Measurements from ENCODE around the gene EFCAB12. TPM values are rescaled to one million over a fixed set of nuclear protein-coding genes. Genes with fewer than 3 reads are reported as not detected.
"Not testable (repeated sequence)": the region's sequence is repeated elsewhere in the genome, so short reads cannot be mapped to it uniquely, and the experiment has no call there.

EFCAB12 gene
- total RNA-seq, 1 donor from 2014 or later: not detected

DNA sequence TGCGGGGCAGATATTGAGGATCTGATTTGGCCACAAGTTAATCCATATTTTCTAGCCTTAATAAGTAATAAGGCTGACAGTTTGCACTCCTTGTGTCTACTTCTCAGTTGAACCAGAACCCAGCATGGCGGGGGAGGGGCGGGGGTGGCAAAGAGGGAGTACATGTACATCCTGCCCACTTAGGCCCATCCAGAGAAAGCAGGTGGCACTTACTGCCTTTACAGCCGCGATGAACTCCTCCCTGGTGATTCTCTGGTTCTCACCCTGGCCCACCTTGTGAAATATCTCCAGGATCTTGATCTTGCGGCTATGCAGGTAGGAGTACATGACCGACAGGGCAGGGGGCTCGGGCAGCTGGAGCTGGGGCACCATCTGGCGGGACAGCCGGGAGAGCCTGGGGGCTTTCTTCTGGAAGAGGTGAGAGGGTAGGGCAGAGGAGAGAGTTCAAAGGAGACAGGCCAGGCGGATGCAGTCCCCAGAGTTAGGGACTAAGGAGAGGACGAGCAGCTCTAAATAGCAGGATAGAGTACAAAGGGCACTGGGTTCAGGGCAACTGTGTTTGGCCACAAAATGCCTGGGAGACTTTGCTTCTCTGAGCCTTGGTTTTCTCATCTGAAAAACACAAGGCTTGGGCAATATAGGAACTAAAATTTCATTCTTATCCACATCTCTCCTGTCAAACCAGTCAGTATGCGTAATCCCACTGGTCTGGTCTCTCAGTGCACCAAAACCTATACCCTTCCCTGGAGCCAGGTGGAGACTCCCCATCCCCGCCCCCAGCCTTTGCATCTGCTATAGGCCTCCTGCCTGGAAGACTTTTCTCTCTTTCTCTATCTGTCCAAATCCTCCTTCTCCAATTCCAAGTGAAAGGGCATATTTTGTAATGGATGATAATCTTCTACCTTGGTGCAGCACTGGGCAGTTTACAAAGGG is 10.1 kb downstream of the EFCAB12 start:
- DNase-seq: no peak

DNA sequence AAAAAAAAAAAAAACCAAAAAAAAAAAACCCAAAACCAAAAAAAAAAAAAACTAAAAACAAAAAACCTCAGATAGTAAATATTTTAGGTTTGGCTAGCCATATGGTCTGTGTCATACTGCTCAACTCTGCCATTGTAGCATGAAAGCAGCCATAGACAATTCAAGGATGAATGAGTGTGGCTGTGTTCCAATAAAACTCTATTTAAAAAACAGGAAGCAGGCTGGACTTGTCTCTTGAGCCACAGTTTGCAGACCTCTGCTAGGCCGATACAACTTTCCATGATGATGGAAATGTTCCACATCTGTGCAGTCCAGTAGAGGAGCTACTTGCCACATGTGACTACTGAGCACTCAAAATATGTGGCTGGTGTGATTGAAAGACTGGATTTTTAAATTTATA is 11.1 kb downstream of the EFCAB12 start:
- peak; percentile 89 for DNase-seq

DNA sequence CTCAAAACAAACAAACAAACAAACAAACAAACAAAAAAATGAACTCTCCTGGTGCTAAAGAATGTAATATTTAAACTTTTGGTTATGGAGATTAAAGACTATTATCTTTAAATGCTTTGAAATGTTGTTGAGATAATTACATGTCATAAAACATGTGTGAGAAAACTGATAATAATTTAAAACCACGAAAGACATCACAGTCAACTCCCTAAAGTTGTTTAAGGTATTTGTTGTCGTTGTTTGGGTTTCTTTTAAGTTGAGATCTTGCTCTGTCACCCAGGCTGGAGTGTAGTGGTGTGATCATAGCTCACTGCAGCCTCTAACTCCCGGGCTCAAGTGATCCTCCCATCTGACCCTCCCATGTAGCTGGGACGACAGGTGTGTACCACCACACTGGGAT is 12.0 kb downstream of the EFCAB12 start:
- no peak for DNase-seq

DNA sequence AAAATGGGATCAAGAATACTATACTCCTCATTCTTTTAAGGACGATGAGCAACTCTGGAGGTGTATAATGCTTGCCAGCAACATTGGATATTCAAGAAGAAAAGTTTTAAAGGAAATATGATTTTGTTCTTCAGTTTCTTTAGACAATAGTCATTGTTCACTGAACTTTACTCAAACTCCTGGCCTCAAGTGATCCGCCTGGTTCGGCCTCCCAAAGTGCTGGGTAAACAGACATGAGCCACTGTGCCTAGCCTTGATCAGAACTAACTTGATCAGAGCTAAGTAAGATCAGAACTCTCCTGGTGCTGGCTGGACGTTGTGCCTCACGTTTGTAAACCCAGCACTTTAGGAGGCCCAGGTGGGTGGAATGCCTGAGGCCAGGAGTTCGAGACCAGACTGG is 12.6 kb downstream of the EFCAB12 start:
- DNase-seq: no peak

DNA sequence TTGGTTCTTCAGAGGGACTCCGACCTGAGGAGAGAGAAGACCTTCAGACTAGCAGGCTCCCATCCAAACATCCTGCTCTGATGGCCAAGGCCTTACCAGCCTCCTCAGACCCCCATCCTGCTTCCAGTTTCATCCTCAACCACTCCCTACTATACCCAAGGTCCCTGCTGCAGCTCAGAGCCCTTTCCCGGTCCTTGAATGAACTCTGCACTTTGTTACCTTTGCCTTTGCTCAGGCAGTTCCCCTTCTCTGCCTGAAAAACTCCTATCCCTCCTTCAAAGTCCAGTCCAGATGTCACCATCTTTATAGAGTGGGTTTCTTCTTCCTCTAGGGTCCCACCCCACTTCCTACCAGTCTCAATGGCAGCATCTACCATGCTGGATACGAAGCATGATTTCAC is 13.1 kb downstream of the EFCAB12 start:
- DNase-seq: no peak

DNA sequence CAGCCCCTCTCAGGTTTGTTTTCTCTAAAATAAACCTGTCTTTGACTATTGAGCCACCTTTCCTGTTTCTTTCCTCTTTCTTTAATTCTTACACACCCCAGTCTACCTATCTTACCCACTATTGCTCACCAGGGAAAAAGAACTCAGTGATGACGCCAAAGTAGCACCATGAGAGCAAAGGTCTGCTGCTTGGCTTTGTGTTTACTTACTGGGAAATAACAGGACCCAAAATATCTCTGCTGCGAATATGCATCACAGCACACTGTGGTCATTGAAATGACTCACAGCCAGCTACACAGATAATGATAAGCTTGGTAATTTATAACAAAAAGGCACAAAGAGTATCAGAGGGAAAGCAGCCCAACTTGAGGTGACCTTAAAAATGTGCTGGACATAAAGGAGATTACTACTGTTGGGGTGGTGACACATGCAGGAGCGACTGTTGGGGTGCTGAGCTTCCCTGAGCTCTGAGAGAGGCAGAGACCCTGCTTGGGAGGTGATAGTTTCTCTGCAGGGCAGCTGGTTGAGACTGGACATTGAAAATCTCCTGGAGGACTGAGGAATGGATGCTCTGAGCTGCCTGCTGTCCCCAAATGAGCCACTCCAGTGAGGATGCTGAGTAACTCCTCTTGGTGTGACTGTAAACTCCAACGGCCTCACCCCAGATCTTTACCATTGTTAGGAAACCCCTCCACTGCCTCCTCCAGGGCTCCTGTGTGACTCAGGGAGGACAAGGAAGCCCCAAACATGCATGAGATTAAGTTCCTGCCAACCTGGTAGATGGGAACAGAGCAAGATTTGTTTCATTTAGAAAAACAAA is 14.5 kb downstream of the EFCAB12 start:
- peak; percentile 64 for DNase-seq

DNA sequence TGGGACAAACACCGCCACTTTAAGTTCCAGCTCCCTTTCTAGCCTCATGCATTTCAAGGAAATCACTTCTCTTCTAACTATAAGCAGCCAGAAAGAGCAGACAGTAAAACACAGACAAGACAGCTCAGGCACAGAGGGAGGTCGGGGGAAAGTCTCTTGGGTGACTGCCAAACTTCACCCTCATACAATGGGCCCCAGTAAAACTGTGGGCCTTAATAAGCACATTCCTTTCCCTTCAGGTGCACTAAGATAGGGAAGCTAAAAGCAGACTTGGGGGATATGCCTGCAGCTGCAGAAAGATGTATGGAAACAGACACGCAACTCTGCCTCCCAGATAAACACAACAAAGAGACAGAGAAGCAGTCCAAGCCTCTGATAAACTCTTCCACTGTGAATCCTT is 15.2 kb downstream of the EFCAB12 start:
- not testable (repeated sequence) for DNase-seq

DNA sequence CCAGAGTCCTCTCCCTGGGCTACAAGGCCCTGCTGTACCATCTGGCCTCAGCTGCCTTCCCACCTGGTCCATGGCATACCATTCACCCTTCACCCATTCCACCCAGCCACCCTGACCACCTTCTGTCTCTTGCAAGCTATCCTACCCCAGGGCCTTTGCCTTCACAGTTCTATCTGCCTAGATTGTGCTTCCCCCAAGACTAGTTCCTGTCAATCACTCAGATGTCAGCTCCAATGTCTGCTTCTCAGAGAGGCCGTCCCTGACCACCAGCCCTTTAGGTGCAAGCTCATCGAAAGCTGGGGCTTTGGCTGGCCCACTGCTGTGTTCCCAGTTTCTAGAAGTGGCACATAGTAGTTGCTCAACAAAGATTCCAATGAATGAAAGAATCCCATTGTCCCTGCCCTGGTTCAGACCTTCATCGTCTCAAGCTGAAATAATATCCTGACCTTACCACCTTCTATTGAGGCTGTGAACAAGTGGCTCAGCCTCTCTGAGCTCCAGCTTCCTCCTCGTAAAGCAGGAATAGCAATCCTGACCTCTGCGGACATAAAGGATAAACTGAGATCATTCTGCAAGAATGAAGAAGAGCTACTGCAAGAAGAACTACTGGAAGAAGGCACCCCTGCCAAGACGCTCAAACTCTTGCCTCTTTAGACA is 15.8 kb downstream of the EFCAB12 start:
- DNase-seq: no peak

DNA sequence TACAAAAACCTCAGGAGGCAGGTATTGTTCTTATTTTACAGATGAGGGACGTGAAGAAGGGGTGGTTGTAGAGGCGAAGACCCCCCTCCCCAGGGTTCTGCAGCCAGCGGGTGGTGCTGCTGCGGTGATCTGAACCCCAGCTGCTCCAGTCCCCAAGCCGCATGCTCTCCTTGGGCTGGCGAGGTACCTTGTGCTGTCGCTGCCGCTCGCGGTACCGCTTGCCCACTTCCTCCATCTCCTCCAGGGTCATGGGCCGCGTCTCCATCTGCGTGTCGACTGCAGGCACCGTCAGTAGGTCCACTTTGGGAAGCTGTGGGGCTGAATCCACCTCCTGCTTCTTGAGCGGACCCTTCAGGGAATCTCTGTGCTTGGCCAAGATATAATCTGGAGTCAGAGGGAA is 17.5 kb downstream of the EFCAB12 start:
- DNase-seq: no peak

DNA sequence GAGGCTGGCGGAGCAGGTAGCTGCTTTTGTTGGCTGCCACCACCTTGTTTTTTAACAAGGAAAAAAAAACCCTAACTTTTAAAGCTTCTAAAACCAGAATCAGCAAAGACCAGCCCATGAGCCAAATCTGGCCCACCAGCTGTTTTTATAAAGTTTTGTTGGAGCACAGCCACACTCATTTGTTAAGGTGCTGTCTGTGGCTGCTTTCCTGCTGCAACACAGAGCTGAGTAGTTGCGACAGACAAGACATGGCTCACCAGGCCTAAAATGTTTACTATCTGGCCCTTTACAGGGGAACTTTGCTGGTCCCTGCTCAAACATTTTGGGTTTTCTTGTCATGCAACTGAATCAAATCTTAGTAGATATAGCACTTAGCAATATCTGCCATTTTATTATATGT is 18.9 kb downstream of the EFCAB12 start:
- no peak for DNase-seq

DNA sequence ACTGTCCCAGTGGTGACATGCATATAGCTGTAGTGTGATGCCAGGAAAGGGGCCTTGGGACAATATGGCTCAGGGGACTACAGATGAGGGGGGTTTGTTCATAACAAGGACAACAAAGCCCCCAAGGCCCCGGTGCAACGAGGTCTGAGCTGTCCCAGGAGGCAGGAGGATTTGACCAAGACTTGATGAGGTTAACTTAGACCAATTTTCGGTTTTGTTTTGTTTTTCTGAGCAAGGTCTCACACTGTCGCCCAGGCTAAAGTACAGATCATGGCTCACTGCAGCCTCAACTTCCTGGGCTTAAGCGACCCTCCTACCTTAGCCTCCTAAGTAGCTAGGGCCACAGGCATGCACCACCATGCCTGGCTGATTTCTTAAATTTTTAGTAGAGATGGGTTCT is 23.8 kb downstream of the EFCAB12 start:
- DNase-seq: no peak

DNA sequence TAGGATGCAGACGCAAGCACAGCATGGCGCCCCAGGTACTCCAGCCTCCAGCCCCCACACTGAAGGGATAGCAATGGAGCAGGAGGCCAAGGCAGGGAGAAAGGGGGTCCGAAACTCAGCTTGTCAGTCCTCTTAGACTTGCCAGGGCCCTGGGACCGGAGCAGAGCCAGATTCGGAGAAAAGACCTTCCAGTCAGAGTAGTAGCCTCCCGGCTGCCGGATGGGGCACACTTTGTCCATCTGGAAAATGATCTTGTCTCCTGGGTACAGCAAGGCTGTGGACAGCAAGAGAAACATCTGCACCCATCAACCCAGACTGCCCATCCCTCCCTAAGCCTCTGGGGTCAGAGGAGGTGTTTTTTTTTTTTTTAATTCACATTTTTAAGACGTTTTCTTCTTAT is 24.3 kb downstream of the EFCAB12 start:
- no peak for DNase-seq

DNA sequence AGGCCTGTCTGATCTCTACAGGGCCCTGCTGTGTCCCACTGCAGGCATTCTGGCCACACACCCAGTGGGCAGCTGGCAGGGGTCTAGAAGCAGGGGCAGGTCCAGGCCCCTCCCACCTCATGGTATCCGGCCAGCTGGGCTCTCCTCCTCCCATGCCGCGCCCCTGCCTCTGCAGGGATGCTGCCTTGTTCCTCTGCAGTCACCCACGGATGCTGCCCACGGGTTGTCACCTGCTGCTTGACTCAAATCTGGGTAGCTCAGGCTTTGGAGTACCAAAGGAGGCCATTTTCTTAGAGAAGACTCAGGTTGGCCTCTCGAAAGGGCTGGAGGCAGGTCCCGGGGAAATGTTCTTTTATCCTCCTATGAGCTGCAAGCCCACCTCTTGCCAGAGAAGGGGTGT is 25.0 kb downstream of the EFCAB12 start:
- no peak for DNase-seq

DNA sequence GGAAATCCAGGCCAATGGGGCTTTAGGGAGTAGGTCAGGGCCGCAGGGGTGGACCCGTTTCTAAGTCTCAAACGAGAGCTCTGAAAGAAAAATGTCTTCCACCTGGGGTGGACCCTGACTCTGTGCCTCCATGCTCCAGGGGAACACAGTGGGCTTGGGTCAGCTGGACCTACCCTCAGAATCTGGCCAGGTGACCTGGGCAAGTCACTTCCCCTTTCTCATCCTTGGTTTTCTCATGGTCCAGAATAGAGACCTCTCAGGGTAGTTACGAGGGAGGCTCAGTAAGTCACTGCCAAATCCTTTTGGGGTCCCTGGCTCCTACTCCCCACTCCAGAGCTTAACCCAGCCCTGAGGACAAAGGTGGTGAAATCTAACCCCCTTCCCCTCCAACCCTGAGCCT is 25.8 kb downstream of the EFCAB12 start:
- no peak for DNase-seq

DNA sequence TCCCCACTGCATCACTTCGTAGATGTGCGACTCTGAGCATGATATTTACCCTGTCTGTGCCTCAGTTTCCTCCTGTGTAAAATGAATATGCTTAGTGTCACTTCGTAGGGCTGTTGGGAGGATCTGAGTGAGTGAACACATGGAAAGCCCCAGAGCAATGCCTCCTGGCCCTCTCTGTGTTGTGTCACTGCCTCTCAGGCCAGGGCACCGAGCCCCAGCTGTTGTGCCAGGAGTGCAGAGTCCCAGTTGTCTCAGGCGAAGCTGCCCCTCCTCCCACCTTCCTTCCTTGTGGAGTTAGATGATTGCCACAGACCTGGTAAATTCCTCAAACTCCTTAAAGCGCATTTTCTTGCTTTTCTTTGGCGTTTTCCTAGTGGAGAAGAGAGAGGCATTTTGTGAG is 26.2 kb downstream of the EFCAB12 start:
- no peak for DNase-seq

DNA sequence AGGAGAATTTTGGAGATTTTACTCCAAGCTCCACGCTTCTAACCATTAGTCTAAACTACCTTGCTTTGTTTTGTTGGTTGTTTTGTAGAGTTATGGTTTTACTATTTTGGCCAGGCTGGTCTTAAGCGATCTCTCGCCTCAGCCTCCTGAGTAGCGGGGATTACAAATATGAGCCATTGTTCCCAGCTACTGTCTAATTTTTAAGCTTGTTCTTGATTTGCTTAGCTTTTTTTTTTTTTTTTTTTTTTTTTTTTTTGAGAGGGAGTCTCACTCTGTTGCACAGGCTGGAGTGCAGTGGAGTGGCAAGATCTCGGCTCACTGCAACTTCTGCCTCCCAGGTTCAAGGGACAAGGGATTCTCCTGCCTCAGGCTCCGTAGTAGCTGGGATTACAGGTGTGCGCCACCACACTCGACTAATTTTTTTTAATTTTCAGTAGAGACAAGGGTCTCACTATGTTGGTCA is 28.5 kb downstream of the EFCAB12 start:
- DNase-seq: no peak

DNA sequence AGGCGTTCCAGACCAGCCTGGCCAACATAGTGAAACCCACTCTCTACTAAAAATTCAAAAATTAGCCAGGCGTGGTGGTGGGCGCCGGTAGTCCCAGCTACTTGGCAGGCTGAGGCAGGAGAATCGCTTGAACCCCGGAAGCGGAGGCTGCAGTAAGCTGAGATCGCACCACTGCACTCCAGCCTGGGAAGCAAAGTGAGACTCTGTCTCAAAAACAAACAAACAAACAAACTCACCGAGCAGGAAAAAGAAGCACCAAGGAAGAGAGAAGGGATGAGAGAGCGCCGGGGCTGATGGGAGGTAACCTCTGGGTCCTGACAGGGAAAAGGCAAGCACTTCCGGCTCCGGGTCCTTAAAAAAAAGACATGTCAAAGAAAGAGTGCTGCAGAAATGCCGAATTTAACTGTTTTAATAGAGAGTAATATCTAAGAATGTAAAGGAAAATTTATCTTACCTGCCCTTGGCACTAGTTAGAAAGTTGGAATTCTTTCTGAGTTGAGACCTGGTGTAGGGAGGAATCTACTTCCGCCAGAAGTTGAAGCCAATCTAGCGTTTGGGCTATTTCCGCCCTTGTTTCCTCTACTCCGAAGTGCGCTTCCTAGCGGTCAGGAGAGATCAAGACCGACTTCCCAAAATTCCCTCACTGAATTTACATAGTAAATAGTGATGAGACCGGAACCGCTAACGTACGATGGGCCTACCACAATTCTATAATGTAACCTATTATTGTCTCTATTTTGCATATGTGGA is 29.1 kb downstream of the EFCAB12 start:
- DNase-seq: peak; percentile 96

DNA sequence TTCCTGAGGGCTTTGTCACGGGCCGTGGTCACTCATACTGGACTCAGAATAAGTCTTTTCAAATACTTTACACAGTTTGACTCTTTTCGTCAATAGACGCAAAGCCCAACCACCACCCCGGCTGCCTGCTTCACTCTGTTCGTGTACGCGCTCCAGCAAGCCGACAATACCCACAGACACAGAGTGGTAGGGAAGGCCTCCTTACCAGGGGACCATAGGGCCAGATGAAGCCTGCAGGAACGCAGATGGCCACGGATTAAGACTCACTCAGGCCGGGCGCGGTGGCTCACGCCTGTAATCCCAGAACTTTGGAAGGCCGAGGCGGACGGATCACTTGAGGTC is 29.7 kb downstream of the EFCAB12 start:
- peak; percentile 52 for DNase-seq

DNA sequence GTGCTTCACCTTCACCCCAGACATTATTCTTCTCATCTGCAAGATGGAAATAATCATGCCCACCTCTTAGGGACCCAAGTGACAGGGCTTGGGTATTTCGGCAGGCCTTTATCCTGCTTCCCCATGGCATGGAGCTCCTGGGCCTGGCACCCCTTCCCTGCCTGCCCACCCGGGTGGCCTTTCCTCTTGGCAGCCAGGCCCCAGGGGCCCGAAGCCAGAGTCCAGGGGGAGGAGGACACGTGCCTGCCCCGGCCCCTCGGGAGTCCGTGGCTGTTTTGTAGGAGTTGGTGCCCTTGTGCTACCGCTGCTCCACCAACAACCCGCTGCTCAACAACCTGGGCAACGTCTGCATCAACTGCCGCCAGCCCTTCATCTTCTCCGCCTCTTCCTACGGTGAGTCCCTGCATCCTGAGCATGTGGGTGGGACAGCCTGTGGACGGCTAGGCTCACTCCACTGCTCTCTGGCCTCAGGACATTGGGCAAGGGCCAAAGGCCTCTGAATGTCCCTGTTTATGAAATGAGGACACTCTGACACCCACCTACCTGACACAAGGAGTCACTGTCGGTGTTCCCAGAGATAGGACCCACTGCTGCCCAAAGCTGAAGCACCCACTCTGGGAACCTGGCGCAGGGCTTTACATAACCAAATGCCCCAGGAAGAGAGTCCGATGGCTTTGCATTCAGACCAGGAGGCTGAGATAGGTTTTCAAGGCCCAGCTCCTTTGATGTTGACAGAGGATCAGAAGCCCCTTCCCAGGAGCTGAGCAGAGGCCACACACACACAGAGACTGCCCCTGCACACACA is 34.5 kb downstream of the EFCAB12 start:
- not testable (repeated sequence) for DNase-seq

DNA sequence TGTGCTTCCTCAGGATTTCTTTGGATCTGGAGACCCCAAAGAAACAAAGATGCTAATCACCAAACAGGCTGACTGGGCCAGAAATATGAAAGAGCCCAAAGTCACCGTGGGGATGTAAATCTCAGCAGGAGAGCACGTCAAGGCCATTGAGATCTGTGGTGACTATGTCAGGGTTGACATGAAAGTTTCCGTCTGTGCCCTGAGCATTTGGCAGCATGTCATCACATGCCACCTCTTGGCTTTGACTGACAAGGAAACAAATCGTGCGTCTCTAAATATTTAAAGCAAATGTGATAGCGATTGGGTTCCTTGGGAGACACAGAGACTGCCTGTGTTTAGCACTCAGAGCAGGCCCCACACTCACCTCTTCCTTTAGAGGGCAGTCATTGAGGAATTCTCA is 35.2 kb downstream of the EFCAB12 start:
- peak; percentile 31 for DNase-seq

DNA sequence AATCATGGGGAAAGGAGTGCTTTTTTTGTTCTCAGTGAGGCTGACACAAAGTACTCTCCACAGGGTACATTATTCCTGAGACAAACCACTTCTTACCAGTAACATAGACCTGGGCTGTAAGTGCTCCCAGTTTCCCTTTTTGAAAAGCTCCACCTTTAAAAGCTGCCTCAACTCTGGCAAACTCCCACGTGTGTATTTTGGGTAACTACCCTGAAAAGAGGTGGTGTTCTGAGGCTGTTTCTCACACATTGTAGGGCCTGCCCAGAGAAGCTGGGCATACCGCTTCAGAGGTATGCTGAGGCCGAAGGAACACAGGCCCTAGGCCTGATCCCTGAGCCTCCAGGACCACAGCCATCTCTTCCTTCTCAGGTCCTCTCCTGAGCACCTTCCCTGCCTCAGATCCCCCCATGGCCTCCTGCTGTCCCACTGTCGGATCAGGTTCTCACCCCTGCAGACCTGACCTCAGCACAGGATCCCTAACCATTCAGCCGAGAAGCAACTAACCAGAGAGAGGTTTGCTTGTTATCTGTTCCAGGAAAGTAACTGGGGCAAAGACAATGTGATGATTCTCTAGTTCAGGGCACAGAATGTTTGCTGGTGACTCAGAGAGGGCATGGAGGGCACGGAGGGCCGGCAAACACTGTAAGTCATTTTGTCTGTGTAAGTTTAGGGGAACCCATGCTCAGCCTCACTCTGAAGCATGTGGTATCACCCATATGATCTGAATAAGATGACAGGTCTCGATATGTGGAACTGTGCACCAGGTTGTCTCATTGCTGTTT is 36.1 kb downstream of the EFCAB12 start:
- not testable (repeated sequence) for DNase-seq
